Hepatocyte (in vitro differentiated cells): ENCODE results near the gene LYPD4. TPM values are rescaled to one million over a fixed set of nuclear protein-coding genes. Genes with fewer than 3 reads are reported as not detected.

Source experiments
- DNase-seq: peaks from one replicate; pipeline ENCODE4 v3.0.0-alpha.2; 2016; ENCODE audit warnings: low spot score
- H2AFZ ChIP-seq: fragments of 200-600 bp; sonication (generic); 2 replicates; pipeline ENCODE4 v1.6.0; 2016; ENCODE audit warnings: antibody characterized with exemption, mild to moderate bottlenecking
- H3K27ac ChIP-seq: fragments of 200-600 bp; sonication (generic); 2 replicates; pipeline ENCODE4 v1.5.1; 2016; ENCODE audit warnings: mild to moderate bottlenecking
- H3K27me3 ChIP-seq: fragments of 200-600 bp; sonication (generic); 2 replicates; pipeline ENCODE4 v1.6.1; 2016
- H3K36me3 ChIP-seq: fragments of 200-600 bp; sonication (generic); replicated peaks from 2 replicates; pipeline ENCODE4 v1.5.1; 2016; ENCODE audit warnings: low read depth; ENCODE audit not compliant: insufficient read depth
- H3K4me1 ChIP-seq: fragments of 200-600 bp; sonication (generic); 2 replicates; pipeline ENCODE4 v1.5.1; 2016; ENCODE audit warnings: mild to moderate bottlenecking, moderate library complexity; ENCODE audit not compliant: insufficient read depth
- H3K4me2 ChIP-seq: fragments of 200-600 bp; sonication (generic); 2 replicates; pipeline ENCODE4 v1.6.0; 2016
- H3K4me3 ChIP-seq: fragments of 200-600 bp; sonication (generic); 2 replicates; pipeline ENCODE4 v1.5.1; 2016; ENCODE audit warnings: mild to moderate bottlenecking
- H3K79me2 ChIP-seq: fragments of 200-600 bp; sonication (generic); 2 replicates; pipeline ENCODE4 v1.6.0; 2017; ENCODE audit warnings: mild to moderate bottlenecking
- H3K9me2 ChIP-seq: fragments of 200-600 bp; sonication (generic); replicated peaks from 2 replicates; pipeline ENCODE4 v1.6.0; 2017; ENCODE audit warnings: mild to moderate bottlenecking; ENCODE audit not compliant: insufficient read depth
- H3K9me3 ChIP-seq: fragments of 200-600 bp; sonication (generic); 2 replicates; pipeline ENCODE4 v1.5.1; 2016; ENCODE audit warnings: low read depth, mild to moderate bottlenecking
- H4K20me1 ChIP-seq: fragments of 200-600 bp; sonication (generic); 2 replicates; pipeline ENCODE4 v1.6.0; 2016; ENCODE audit warnings: mild to moderate bottlenecking; ENCODE audit not compliant: insufficient read depth, poor library complexity, severe bottlenecking
- EZH2 ChIP-seq: fragments of 200-600 bp; sonication (generic); IDR thresholded peaks from 2 replicates; pipeline ENCODE4 v1.6.1; 2016; ENCODE audit warnings: antibody characterized with exemption, mild to moderate bottlenecking, borderline replicate concordance
- EZH2phosphoT487 ChIP-seq: fragments of 200-600 bp; sonication (generic); IDR thresholded peaks from one replicate; pipeline ENCODE4 v1.6.1; 2018; ENCODE audit warnings: antibody characterized with exemption, mild to moderate bottlenecking, low read depth, moderate library complexity; ENCODE audit not compliant: unreplicated experiment, severe bottlenecking
- WGBS: methylation state at CpG from one replicate; pipeline ENCODE4 v1.1.6; 2016; ENCODE audit warnings: low lambda C conversion rate; ENCODE audit errors: missing lambda C conversion rate; 5-methylcytosine and 5-hydroxymethylcytosine counted together
- polyA plus RNA-seq: library from polyadenylated mRNA; unstranded; fragments of >200 nt; fragmentation: Nextera tagmentation; extraction: Ambion mirVana; gene quantifications from 2 replicates; pipeline ENCODE4 v1.2.1, GENCODE V29; 2016
- total RNA-seq: library from RNA; depleted of rRNA; stranded (reverse); fragments of >200 nt; gene quantifications from 2 replicates; pipeline ENCODE4 v1.2.3, GENCODE V29; 2014
- TF ChIP-seq, protein P1 (sequence below): fragments of 200-600 bp; sonication (generic); IDR thresholded peaks from 2 replicates; pipeline ENCODE4 v1.5.1; 2016; ENCODE audit warnings: antibody characterized with exemption, mild to moderate bottlenecking; ENCODE audit not compliant: poor library complexity

The LYPD4 gene
- total and polyA plus RNA-seq, 2 experiments from 2014 or later = not detected

DNA sequence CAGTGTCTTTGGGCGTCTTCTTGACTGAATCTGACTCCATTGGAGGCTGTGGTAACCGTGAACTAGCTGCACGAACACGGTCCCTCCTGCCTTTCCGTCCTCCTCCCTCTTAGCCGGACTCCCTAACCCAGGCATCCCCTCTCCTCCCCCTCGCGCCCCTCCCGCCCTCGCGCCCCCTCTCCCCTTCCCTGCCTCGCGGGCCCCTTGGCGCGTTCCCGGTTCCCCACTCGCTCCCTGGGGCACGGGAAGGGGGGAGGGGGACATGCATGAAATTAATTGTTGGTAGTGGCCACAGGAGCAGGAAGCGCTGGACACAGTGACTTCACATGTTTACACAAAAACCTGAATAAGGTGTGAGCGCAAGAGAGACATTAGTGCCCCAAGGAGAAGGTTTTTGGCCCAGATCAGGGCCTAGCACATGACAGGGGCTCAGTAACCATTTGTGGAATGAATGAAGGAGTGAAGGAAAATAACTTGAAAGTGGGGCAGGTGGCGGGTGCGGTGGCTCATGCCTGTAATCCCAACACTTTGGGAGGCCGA, 638 bp upstream of the LYPD4 start:
- 92% methylated on average over 10 of the region's 23 CpGs for WGBS
- Histone ChIP-seq H3K36me3 (no peaks in the 10 kb centered on the region), H3K79me2 (no peaks in the 10 kb centered on the region), H3K4me2 (no peak overlapping the region), H3K27me3 (no peaks in the 10 kb centered on the region), H4K20me1 (no peaks in the 10 kb centered on the region), H3K4me3 (no peak overlapping the region), H3K9me2 (no peaks in the 10 kb centered on the region), H3K9me3 (no peaks in the 10 kb centered on the region), H3K27ac (no peak overlapping the region), H2AFZ (no peak overlapping the region), H3K4me1 (no peaks in the 10 kb centered on the region)
- TF ChIP-seq EZH2 (no peak), EZH2phosphoT487 (no peak)
- TF ChIP-seq, protein P1, sequence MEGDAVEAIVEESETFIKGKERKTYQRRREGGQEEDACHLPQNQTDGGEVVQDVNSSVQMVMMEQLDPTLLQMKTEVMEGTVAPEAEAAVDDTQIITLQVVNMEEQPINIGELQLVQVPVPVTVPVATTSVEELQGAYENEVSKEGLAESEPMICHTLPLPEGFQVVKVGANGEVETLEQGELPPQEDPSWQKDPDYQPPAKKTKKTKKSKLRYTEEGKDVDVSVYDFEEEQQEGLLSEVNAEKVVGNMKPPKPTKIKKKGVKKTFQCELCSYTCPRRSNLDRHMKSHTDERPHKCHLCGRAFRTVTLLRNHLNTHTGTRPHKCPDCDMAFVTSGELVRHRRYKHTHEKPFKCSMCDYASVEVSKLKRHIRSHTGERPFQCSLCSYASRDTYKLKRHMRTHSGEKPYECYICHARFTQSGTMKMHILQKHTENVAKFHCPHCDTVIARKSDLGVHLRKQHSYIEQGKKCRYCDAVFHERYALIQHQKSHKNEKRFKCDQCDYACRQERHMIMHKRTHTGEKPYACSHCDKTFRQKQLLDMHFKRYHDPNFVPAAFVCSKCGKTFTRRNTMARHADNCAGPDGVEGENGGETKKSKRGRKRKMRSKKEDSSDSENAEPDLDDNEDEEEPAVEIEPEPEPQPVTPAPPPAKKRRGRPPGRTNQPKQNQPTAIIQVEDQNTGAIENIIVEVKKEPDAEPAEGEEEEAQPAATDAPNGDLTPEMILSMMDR = no peak
- DNase-seq = no peak

DNA sequence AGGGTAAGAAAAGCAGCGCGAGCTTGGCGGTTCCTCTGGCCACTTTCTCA, 343 bp upstream of the LYPD4 start, which contains the start of gene DMRTC2:
Gene DMRTC2, plus strand, starts transcription at position 42 of the 50 bp plus-strand sequence. CDS start 2,387 bp downstream, outside the sequence.
- H3K4me3 ChIP-seq = no peak within 1 kb of the TSS
- no peak within 1 kb of the TSS for H3K27ac ChIP-seq
- TF ChIP-seq, protein P1 = no peak
- TF ChIP-seq EZH2phosphoT487 (no peak), EZH2 (no peak)
- H2AFZ ChIP-seq = no peak within 1 kb of the TSS
- DNase-seq = no peak
- H3K4me1 ChIP-seq = no peaks in the 10 kb centered on the region
- no peak within 1 kb of the TSS for H3K4me2 ChIP-seq
- H3K36me3 ChIP-seq = no peaks in the 10 kb centered on the region
- H3K9me3 ChIP-seq = no peaks in the 10 kb centered on the region
- no peaks in the 10 kb centered on the region for H3K27me3 ChIP-seq
- 97% methylated on average over 3 of the region's 3 CpGs for WGBS
- H4K20me1 ChIP-seq = no peaks in the 10 kb centered on the region
- H3K79me2 ChIP-seq = no peaks in the 10 kb centered on the region
- H3K9me2 ChIP-seq = no peaks in the 10 kb centered on the region

DNA sequence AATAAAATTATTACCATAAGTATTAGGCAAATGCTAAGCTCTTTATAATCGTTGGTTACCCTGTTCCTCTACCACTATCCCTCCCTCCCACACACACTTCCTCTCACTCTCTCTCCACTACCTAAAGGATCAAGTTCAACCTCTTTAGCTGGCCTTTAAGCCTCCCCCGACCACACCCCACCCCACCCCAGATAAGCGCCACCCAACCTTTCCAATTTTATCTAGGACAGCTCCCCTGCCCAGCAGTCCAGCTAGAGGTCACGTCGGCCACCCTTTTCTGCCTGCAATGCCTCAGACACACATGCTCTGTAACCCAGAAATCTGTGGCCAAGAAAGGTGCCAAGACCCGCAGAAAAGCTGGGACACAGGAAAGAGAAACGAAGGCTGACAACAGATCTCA, 1.1 kb downstream of the LYPD4 start:
- H4K20me1 ChIP-seq = no peaks in the 10 kb centered on the region
- no peak overlapping the region for H3K4me2 ChIP-seq
- H3K9me2 ChIP-seq = no peaks in the 10 kb centered on the region
- no peak overlapping the region for H2AFZ ChIP-seq
- no peaks in the 10 kb centered on the region for H3K79me2 ChIP-seq
- no peaks in the 10 kb centered on the region for H3K4me1 ChIP-seq
- WGBS = 79% methylated on average over 7 of the region's 7 CpGs
- no peaks in the 10 kb centered on the region for H3K9me3 ChIP-seq
- TF ChIP-seq EZH2 (no peak), EZH2phosphoT487 (no peak)
- TF ChIP-seq, protein P1 = no peak
- H3K4me3 ChIP-seq = no peak overlapping the region
- H3K27me3 ChIP-seq = peaks cover 3% of the 10 kb centered on the region
- H3K27ac ChIP-seq = no peak overlapping the region
- no peak for DNase-seq
- H3K36me3 ChIP-seq = no peaks in the 10 kb centered on the region

DNA sequence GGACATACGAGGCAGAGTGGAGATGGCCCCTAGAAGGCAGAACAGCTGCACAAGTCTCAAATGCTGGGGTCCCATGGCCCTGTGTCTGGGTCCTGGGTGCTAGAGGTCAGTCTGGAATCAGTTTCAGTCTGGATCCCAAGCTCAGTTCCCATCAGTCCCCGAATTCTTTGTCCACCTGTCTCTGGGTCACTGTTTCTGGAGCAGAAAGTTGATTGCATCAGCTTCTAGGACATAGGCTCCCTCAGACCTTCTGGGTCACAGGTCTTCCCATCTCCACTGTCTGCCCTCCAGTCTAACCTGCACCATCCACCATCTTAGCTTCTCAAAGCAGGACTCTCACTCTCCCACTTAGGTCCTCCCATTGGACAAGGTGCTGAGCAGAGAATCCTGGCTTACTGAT, 5.3 kb downstream of the LYPD4 start:
- DNase-seq = no peak
- Histone ChIP-seq H3K9me3 (no peaks in the 10 kb centered on the region), H3K9me2 (no peaks in the 10 kb centered on the region), H3K27me3 (peaks cover 12% of the 10 kb centered on the region), H3K79me2 (no peaks in the 10 kb centered on the region), H2AFZ (no peak overlapping the region), H3K4me3 (no peak overlapping the region), H3K36me3 (no peaks in the 10 kb centered on the region), H3K27ac (no peak overlapping the region), H4K20me1 (no peaks in the 10 kb centered on the region), H3K4me1 (no peaks in the 10 kb centered on the region), H3K4me2 (no peak overlapping the region)
- WGBS = 44% methylated on average over 2 of the region's 2 CpGs
- no peak for TF ChIP-seq EZH2phosphoT487
- TF ChIP-seq, protein P1 = no peak
- no peak for TF ChIP-seq EZH2
